HL-60 (cell line): ENCODE results near the gene LOXL1.
A peak's percentile ranks its signal among the peaks of the same experiment; 100 is the strongest.

Source experiments
- DNase-seq, 2 experiments: peaks; one replicate each; pipeline ENCODE4 v3.0.0-alpha.2; 2010 to 2020; ENCODE audit warnings: low read depth in 1 of 2, low spot score in 1 of 2
- H3K27ac ChIP-seq: fragments of 250-450 bp; sonication (Bioruptor Pico); replicated peaks from 2 replicates; pipeline ENCODE4 v1.5.1; 2020; ENCODE audit warnings: mild to moderate bottlenecking, moderate library complexity
- H3K27me3 ChIP-seq: fragments of 250-450 bp; sonication (Bioruptor Pico); 2 replicates; pipeline ENCODE4 v1.5.1; 2021; ENCODE audit warnings: mild to moderate bottlenecking, moderate library complexity; ENCODE audit not compliant: insufficient read depth, poor library complexity, severe bottlenecking
- H3K4me3 ChIP-seq: replicated peaks from 2 replicates; pipeline ENCODE4 v1.5.1; 2011; ENCODE audit warnings: mild to moderate bottlenecking, control low read depth, low read length; ENCODE audit not compliant: insufficient read depth
- GABPA ChIP-seq: IDR thresholded peaks from 2 replicates; pipeline ENCODE4 v1.6.1; 2012; ENCODE audit warnings: low read depth
- POLR2AphosphoS5 ChIP-seq: IDR thresholded peaks from 2 replicates; pipeline ENCODE4 v1.6.1; 2012; ENCODE audit warnings: low read depth
- SPI1 ChIP-seq: IDR thresholded peaks from 2 replicates; pipeline ENCODE4 v1.6.1; 2012; ENCODE audit warnings: low read depth, mild to moderate bottlenecking, borderline replicate concordance
- TF ChIP-seq, protein P1 (sequence below): IDR thresholded peaks from one replicate; pipeline ENCODE4 v1.5.1; 2011; ENCODE audit warnings: low read length, control low read depth, inconsistent platforms; ENCODE audit not compliant: insufficient read depth
- TF ChIP-seq, protein P2 (sequence below): IDR thresholded peaks from 2 replicates; pipeline ENCODE4 v1.6.1; 2012; ENCODE audit warnings: low read depth; ENCODE audit not compliant: insufficient replicate concordance

Gene LOXL1

DNA sequence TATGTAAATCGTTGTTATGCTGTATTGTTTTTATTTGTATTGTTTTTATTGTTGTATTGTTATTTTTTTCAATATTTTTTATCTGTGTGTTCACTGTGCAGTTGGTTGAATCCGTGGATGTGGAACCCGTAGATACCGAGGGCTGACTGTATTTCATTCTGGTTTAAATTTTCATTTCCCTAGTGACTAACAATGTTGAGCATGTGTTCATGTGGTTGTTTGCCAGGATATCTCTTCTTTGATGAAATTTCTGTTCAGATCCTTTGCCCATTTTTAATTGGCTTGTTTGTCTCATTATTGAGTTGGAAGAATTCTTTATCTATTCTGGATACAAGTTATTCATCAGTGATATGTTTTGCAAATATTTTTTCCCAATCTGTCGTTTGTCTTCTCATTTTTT lies 36.2 kb downstream of the LOXL1 start:
- TF ChIP-seq POLR2AphosphoS5 (no peak), GABPA (no peak), SPI1 (no peak)
- TF ChIP-seq, protein P1, sequence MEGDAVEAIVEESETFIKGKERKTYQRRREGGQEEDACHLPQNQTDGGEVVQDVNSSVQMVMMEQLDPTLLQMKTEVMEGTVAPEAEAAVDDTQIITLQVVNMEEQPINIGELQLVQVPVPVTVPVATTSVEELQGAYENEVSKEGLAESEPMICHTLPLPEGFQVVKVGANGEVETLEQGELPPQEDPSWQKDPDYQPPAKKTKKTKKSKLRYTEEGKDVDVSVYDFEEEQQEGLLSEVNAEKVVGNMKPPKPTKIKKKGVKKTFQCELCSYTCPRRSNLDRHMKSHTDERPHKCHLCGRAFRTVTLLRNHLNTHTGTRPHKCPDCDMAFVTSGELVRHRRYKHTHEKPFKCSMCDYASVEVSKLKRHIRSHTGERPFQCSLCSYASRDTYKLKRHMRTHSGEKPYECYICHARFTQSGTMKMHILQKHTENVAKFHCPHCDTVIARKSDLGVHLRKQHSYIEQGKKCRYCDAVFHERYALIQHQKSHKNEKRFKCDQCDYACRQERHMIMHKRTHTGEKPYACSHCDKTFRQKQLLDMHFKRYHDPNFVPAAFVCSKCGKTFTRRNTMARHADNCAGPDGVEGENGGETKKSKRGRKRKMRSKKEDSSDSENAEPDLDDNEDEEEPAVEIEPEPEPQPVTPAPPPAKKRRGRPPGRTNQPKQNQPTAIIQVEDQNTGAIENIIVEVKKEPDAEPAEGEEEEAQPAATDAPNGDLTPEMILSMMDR, result no peak
- TF ChIP-seq, protein P2, sequence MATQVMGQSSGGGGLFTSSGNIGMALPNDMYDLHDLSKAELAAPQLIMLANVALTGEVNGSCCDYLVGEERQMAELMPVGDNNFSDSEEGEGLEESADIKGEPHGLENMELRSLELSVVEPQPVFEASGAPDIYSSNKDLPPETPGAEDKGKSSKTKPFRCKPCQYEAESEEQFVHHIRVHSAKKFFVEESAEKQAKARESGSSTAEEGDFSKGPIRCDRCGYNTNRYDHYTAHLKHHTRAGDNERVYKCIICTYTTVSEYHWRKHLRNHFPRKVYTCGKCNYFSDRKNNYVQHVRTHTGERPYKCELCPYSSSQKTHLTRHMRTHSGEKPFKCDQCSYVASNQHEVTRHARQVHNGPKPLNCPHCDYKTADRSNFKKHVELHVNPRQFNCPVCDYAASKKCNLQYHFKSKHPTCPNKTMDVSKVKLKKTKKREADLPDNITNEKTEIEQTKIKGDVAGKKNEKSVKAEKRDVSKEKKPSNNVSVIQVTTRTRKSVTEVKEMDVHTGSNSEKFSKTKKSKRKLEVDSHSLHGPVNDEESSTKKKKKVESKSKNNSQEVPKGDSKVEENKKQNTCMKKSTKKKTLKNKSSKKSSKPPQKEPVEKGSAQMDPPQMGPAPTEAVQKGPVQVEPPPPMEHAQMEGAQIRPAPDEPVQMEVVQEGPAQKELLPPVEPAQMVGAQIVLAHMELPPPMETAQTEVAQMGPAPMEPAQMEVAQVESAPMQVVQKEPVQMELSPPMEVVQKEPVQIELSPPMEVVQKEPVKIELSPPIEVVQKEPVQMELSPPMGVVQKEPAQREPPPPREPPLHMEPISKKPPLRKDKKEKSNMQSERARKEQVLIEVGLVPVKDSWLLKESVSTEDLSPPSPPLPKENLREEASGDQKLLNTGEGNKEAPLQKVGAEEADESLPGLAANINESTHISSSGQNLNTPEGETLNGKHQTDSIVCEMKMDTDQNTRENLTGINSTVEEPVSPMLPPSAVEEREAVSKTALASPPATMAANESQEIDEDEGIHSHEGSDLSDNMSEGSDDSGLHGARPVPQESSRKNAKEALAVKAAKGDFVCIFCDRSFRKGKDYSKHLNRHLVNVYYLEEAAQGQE, result no peak
- no peak overlapping the region for H3K27ac ChIP-seq
- DNase-seq, result no peak
- H3K4me3 ChIP-seq, result no peak overlapping the region
- peaks cover 11% of the 10 kb centered on the region for H3K27me3 ChIP-seq

DNA sequence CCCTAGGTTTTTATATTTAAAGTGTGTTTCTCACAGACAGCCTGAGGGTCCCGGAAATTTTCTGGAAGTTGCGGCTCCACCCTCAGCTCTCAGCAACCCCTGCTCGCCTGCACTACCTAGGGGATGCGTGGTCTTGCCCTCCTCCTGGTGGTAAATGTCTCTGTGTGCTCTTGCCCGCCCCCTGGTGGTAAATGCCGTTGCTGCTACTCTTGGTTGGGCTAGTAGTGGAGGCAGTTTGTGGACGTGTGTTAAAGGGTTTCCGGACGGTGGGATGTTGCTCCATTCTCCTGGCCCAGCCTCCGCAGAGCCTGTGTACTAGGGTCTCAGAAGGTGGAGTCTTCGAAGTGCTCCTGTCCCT lies 38.5 kb downstream of the LOXL1 start:
- H3K27me3 ChIP-seq, result peaks cover 3% of the 10 kb centered on the region
- no peak overlapping the region for H3K4me3 ChIP-seq
- no peak overlapping the region for H3K27ac ChIP-seq
- peak; percentile 39 to 76 for DNase-seq
- TF ChIP-seq POLR2AphosphoS5 (no peak), SPI1 (no peak), GABPA (no peak)
- TF ChIP-seq, protein P1, result peak; percentile 97
- TF ChIP-seq, protein P2, result no peak

DNA sequence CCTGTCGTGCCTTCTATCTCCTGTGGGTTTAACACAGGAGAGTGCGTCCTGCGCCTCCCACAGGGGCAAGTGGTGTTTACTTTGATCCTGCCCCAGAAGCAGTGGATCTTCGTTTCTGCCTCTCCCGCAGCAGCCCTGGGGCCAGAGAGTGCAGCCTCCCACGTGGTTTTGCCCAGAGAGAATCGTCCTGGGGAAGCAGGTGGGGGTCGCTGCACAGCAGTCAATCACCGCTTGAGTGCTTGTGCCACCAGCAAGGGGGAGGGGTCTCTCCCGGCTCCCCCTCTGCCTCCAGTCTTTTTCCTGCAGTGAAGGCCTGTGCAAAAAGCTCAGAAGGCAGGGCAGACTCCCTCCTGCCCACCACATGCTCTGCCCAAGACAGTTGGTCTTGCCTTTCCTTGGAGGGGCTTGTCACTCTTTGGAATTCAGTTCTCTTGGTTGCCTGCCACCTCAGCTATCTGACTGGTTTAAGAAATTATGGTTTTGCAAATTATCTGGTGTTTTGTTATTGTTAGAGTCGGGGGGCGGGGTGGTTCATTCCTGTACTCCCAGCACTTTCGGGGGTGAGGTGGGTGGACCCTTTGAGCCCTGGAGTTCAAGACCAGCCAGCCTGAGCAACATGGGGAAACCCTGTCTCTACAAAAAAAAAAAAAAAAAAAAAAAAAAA lies 39.0 kb downstream of the LOXL1 start:
- Histone ChIP-seq H3K27me3 (peaks cover 3% of the 10 kb centered on the region), H3K4me3 (no peak overlapping the region), H3K27ac (no peak overlapping the region)
- DNase-seq, result no peak
- TF ChIP-seq, protein P1, result no peak
- TF ChIP-seq GABPA (no peak), SPI1 (no peak), POLR2AphosphoS5 (no peak)
- TF ChIP-seq, protein P2, result no peak
